A673 (cell line): Measurements from ENCODE around the gene KLHL41.

Source experiments
- EZH2 ChIP-seq: fragments of 200-600 bp; sonication (generic); IDR thresholded peaks from 2 replicates; pipeline ENCODE4 v1.6.1; 2017; ENCODE audit warnings: borderline replicate concordance, low read depth, mild to moderate bottlenecking, mixed read lengths, antibody characterized with exemption, low read length; ENCODE audit not compliant: poor library complexity, severe bottlenecking
- TF ChIP-seq, protein P1 (sequence below): fragments of 300-800, 200-600 bp; sonication (generic); conservative IDR thresholded peaks from 2 replicates; pipeline ENCODE4 v1.5.1; 2017; ENCODE audit warnings: low read depth, mild to moderate bottlenecking, antibody characterized with exemption, low read length, moderate library complexity, mixed read lengths

DNA sequence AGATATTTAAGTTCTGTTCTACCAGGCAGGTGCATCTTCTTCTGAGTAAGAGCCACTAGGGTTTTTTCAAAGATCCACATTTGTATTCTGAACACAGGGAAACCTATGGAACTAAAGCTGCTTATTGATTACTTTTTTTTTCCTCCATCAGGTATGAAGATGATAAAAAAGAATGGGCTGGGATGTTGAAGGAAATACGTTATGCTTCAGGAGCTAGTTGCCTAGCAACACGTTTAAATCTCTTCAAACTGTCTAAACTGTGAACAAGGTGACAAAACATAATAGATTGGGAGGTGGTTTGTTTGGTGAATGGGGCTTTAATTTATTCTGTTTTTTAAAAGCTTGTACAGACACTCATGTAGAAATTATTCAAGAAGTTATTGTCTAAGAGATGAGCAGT is 15.9 kb downstream of the KLHL41 start:
- TF ChIP-seq, protein P1, sequence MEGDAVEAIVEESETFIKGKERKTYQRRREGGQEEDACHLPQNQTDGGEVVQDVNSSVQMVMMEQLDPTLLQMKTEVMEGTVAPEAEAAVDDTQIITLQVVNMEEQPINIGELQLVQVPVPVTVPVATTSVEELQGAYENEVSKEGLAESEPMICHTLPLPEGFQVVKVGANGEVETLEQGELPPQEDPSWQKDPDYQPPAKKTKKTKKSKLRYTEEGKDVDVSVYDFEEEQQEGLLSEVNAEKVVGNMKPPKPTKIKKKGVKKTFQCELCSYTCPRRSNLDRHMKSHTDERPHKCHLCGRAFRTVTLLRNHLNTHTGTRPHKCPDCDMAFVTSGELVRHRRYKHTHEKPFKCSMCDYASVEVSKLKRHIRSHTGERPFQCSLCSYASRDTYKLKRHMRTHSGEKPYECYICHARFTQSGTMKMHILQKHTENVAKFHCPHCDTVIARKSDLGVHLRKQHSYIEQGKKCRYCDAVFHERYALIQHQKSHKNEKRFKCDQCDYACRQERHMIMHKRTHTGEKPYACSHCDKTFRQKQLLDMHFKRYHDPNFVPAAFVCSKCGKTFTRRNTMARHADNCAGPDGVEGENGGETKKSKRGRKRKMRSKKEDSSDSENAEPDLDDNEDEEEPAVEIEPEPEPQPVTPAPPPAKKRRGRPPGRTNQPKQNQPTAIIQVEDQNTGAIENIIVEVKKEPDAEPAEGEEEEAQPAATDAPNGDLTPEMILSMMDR, result no peak
- no peak for TF ChIP-seq EZH2
